ENCODE results near the gene OR8J3. TPM values are rescaled to one million over a fixed set of nuclear protein-coding genes. Genes with fewer than 3 reads are reported as not detected.

OR8J3 gene
- polyA plus RNA-seq, 3 donors from 2014 or later, result not detected

Other genes with a start within 250 kb of the OR8J3 start
- not detected for gene OR5W2, start 225.6 kb downstream of the OR8J3 start, polyA plus RNA-seq
- gene OR5I1, start 203.8 kb downstream of the OR8J3 start, polyA plus RNA-seq, result not detected
- gene OR10AG1, start 170.3 kb downstream of the OR8J3 start, polyA plus RNA-seq, result not detected
- not detected for gene OR5F1, start 145.6 kb downstream of the OR8J3 start, polyA plus RNA-seq
- not detected for gene OR5AS1, start 112.5 kb downstream of the OR8J3 start, polyA plus RNA-seq
- gene OR8I2, start 46.9 kb downstream of the OR8J3 start, polyA plus RNA-seq, result not detected
- gene OR8H2, start 36.5 kb downstream of the OR8J3 start, polyA plus RNA-seq, result not detected
- gene OR8H3, start 17.8 kb downstream of the OR8J3 start, polyA plus RNA-seq, result not detected
- gene OR8K5, start 20.1 kb upstream of the OR8J3 start, polyA plus RNA-seq, result not detected
- gene OR5J2, start 36.4 kb upstream of the OR8J3 start, polyA plus RNA-seq, result not detected
- gene OR5T2, start 94.1 kb upstream of the OR8J3 start, polyA plus RNA-seq, result not detected
- not detected for gene OR5T3, start 112.1 kb upstream of the OR8J3 start, polyA plus RNA-seq
- gene OR5T1, start 134.0 kb upstream of the OR8J3 start, polyA plus RNA-seq, result not detected
- not detected for gene OR8H1, start 152.1 kb upstream of the OR8J3 start, polyA plus RNA-seq
- gene OR8K3, start 174.9 kb upstream of the OR8J3 start, polyA plus RNA-seq, result not detected
- gene OR8K1, start 205.8 kb upstream of the OR8J3 start, polyA plus RNA-seq, result not detected
- not detected for gene OR8J1, start 214.1 kb upstream of the OR8J3 start, polyA plus RNA-seq
- gene OR8U1, start 235.4 kb upstream of the OR8J3 start, polyA plus RNA-seq, result not detected

Data from immature natural killer cell (primary cell).